DND-41 (cell line): Measurements from ENCODE around the gene PEX16.

ENCODE experiments used
- ATAC-seq: fragments of 200-7000 bp; cut with Tn5 transposase; 3 replicates; pipeline ENCODE4 v1.9.1; 2021; ENCODE audit warnings: low read depth; ENCODE audit not compliant: insufficient read depth
- DNase-seq: peaks from one replicate; pipeline ENCODE4 v3.0.0-alpha.2; 2020
- H2AFZ ChIP-seq: 2 replicates; pipeline ENCODE4 v1.6.0; 2012; ENCODE audit warnings: low read depth, low read length
- H3K27ac ChIP-seq: 2 replicates; pipeline ENCODE4 v1.5.1; 2012; ENCODE audit warnings: low read length, inconsistent platforms
- H3K27me3 ChIP-seq: fragments of 200-600 bp; sonication (generic); 2 replicates; pipeline ENCODE4 v1.6.0; 2012; ENCODE audit warnings: low read length, mild to moderate bottlenecking, inconsistent platforms; ENCODE audit not compliant: insufficient read depth, poor library complexity
- H3K36me3 ChIP-seq: 2 replicates; pipeline ENCODE4 v1.5.1; 2012; ENCODE audit warnings: low read length, inconsistent platforms; ENCODE audit not compliant: insufficient read depth
- H3K4me1 ChIP-seq: 2 replicates; pipeline ENCODE4 v1.5.1; 2012; ENCODE audit warnings: mild to moderate bottlenecking, low read length; ENCODE audit not compliant: insufficient read depth
- H3K4me2 ChIP-seq: 2 replicates; pipeline ENCODE4 v1.6.0; 2012; ENCODE audit warnings: mild to moderate bottlenecking, moderate library complexity, low read length, inconsistent platforms; ENCODE audit not compliant: insufficient read depth
- H3K4me3 ChIP-seq, 2 experiments: fragments of 200-600 bp in 1 of 2; shearing (Covaris generic) in 1 of 2; 2 replicates each; pipeline ENCODE4 v1.5.1; 2012 to 2016; ENCODE audit warnings: inconsistent platforms in 2 of 2, low read length in 2 of 2, mild to moderate bottlenecking in 2 of 2, low read depth in 1 of 2, moderate library complexity in 1 of 2
- H3K79me2 ChIP-seq: 2 replicates; pipeline ENCODE4 v1.6.0; 2012; ENCODE audit warnings: low read length, inconsistent platforms; ENCODE audit not compliant: insufficient read depth
- H3K9ac ChIP-seq: 2 replicates; pipeline ENCODE4 v1.6.0; 2012; ENCODE audit warnings: low read depth, mild to moderate bottlenecking, inconsistent platforms, low read length, moderate library complexity
- H3K9me3 ChIP-seq: 2 replicates; pipeline ENCODE4 v1.5.1; 2012; ENCODE audit warnings: low read length, moderate library complexity, mild to moderate bottlenecking, inconsistent platforms; ENCODE audit not compliant: insufficient read depth, severe bottlenecking
- H4K20me1 ChIP-seq: 2 replicates; pipeline ENCODE4 v1.6.0; 2012; ENCODE audit warnings: low read length; ENCODE audit not compliant: insufficient read depth
- EZH2 ChIP-seq: IDR thresholded peaks from 3 replicates; pipeline ENCODE4 v1.6.1; 2012; ENCODE audit warnings: borderline replicate concordance, low read depth, mild to moderate bottlenecking, moderate library complexity, low read length, inconsistent platforms; ENCODE audit not compliant: severe bottlenecking
- TF ChIP-seq, protein P1 (sequence below): IDR thresholded peaks from 2 replicates; pipeline ENCODE4 v1.5.1; 2012; ENCODE audit warnings: borderline replicate concordance, low read length, moderate library complexity, mild to moderate bottlenecking; ENCODE audit not compliant: poor library complexity, severe bottlenecking; ENCODE audit errors: extremely low read depth

The PEX16 gene

DNA sequence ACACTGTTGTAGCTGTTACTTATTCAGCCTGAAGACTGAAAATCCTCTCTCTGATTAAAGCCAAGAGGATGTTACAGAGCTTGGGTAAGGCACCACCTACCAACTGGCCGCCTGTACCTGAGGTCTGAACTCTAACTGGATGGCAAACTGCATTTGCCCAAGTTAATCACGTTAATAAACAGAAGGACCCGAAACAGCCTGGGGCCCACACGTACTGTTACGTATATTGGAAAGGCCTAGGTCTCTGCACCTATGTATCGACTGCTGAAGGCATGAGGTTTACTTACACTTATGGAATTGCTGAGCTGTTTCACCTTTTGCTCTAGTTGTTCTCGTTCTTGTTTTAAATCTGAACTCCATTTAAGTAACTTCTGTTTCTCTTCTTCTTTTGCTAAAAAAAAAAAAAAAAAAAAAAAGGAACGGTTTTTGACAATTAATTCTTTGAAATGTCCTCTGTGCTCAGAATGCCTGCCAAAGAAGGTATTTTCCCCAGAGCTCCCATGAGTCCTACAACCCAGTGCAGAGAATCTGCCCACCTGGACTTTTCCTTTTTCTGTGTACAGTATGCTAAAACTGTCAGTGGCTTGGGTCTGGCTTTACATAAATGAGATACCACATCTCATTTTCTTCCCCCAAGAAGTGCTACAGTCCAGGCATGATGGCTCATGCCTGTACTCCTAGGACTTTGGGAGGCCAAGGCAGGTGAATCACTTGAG is 17.8 kb upstream of the PEX16 start:
- H3K27ac ChIP-seq, result no peak overlapping the region
- no peaks in the 10 kb centered on the region for H3K4me1 ChIP-seq
- no peak overlapping the region for H3K9ac ChIP-seq

DNA sequence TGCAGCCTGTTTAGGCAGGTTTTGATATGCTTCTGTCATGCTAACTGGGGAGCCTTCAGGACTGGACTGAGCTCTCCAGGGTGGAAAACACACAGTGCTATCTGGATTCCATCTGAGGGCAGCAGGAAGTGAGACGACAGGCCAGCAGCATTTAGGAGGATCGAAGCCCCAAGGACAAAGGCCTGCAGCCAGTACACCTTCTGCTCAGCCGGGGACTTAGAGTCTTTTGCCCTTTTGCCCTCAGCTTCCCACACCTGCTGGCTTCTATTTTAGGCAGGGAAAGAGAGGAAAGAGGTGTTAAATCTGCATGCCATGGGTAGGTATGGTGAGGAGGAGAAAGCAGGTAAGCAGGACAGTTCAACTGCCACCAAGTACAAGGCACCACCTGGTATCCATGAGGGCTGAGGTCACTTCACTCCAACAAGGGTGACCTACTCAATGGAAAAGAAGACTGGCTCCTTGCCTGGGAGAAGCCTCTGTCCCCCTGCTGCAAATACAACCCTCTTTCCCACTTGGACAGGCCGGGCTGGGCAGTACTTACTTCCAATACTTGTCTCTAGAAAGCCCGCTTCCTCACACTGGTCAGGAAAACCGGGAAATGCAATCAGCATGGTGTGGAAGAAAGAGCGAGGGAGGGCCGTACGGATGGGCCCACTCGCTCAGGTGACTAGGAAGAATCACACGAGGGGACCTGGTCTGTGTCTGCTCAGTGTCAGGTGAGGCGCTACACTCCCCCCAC is 17.1 kb upstream of the PEX16 start:
- TF ChIP-seq, protein P1, sequence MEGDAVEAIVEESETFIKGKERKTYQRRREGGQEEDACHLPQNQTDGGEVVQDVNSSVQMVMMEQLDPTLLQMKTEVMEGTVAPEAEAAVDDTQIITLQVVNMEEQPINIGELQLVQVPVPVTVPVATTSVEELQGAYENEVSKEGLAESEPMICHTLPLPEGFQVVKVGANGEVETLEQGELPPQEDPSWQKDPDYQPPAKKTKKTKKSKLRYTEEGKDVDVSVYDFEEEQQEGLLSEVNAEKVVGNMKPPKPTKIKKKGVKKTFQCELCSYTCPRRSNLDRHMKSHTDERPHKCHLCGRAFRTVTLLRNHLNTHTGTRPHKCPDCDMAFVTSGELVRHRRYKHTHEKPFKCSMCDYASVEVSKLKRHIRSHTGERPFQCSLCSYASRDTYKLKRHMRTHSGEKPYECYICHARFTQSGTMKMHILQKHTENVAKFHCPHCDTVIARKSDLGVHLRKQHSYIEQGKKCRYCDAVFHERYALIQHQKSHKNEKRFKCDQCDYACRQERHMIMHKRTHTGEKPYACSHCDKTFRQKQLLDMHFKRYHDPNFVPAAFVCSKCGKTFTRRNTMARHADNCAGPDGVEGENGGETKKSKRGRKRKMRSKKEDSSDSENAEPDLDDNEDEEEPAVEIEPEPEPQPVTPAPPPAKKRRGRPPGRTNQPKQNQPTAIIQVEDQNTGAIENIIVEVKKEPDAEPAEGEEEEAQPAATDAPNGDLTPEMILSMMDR, result no peak
- TF ChIP-seq EZH2, result no peak
- Histone ChIP-seq H3K4me2 (no peak overlapping the region), H3K27ac (no peak overlapping the region), H3K79me2 (no peaks in the 10 kb centered on the region), H2AFZ (no peak overlapping the region), H3K4me1 (no peaks in the 10 kb centered on the region), H3K36me3 (peaks cover 59% of the 10 kb centered on the region), H4K20me1 (no peaks in the 10 kb centered on the region), H3K4me3 (no peak overlapping the region), H3K27me3 (no peaks in the 10 kb centered on the region), H3K9me3 (no peaks in the 10 kb centered on the region), H3K9ac (no peak overlapping the region)
- ATAC-seq, result no peak
- no peak for DNase-seq

More for the DNA sequence above, 17.8 kb upstream of the PEX16 start:
- ATAC-seq (no peak), DNase-seq (no peak)
- Histone ChIP-seq H3K9me3 (no peaks in the 10 kb centered on the region), H3K4me3 (no peak overlapping the region), H3K79me2 (no peaks in the 10 kb centered on the region), H2AFZ (no peak overlapping the region), H4K20me1 (no peaks in the 10 kb centered on the region), H3K36me3 (peaks cover 59% of the 10 kb centered on the region), H3K27me3 (no peaks in the 10 kb centered on the region), H3K4me2 (no peak overlapping the region)
- TF ChIP-seq, protein P1, result no peak
- no peak for TF ChIP-seq EZH2

- H3K27me3 ChIP-seq, result no peaks in the 10 kb centered on the region
- H3K4me1 ChIP-seq, result no peaks in the 10 kb centered on the region
- H3K9me3 ChIP-seq, result no peaks in the 10 kb centered on the region
- no peak overlapping the region for H3K27ac ChIP-seq
- ATAC-seq, result no peak
- H3K79me2 ChIP-seq, result no peaks in the 10 kb centered on the region
- H3K36me3 ChIP-seq, result peaks cover 59% of the 10 kb centered on the region
- no peak overlapping the region for H3K9ac ChIP-seq
- DNase-seq, result no peak
- H4K20me1 ChIP-seq, result no peaks in the 10 kb centered on the region
- no peak overlapping the region for H3K4me3 ChIP-seq
- H3K4me2 ChIP-seq, result no peak overlapping the region
- TF ChIP-seq, protein P1, result no peak
- TF ChIP-seq EZH2, result no peak
- no peak overlapping the region for H2AFZ ChIP-seq
Measured at GRCh38 chr11:45933846-45934579, 16.3 kb upstream of the PEX16 start.
